PC-3 (cell line): ENCODE measurements around the gene MYO1F. TPM values are rescaled to one million over a fixed set of nuclear protein-coding genes. Genes with fewer than 3 reads are reported as not detected.

Experiments used
- ATAC-seq: fragments of 200-7000 bp; cut with Tn5 transposase; 2 replicates; pipeline ENCODE4 v1.9.1; 2020; ENCODE audit warnings: mild to moderate bottlenecking, moderate library complexity
- BruUV-seq: library from RNA; stranded (reverse); fragments of 400-500 nt; replicated peaks from 2 replicates; lab custom pipeline; 2021; lab: Mats Ljungman, UMichigan
- CTCF ChIA-PET: fragments of 300-600 bp; sonication (Branson Sonifier 250); formaldehyde crosslinking; loops from one replicate; lab custom pipeline; 2022; ENCODE audit warnings: antibody characterized with exemption; lab: Charles Lee
- POLR2A ChIA-PET: fragments of 300-600 bp; sonication (Branson Sonifier 250); formaldehyde crosslinking; loops from one replicate; lab custom pipeline; 2022; ENCODE audit warnings: antibody characterized with exemption; ENCODE audit not compliant: unreplicated experiment; lab: Charles Lee
- DNase-seq: peaks from one replicate; pipeline ENCODE4 v3.0.0-alpha.2; 2015
- H2AFZ ChIP-seq: fragments of 300-600 bp; sonication (generic); 2 replicates; pipeline ENCODE4 v1.6.0; 2016; ENCODE audit warnings: antibody characterized with exemption, low read length
- H3F3A ChIP-seq: fragments of 300-600 bp; sonication (generic); one replicate; pipeline ENCODE4 v1.6.0; 2017; ENCODE audit warnings: antibody characterized with exemption, low read length, control low read depth, mild to moderate bottlenecking; ENCODE audit not compliant: unreplicated experiment
- H3K27ac ChIP-seq: fragments of 300-600 bp; sonication (generic); 2 replicates; pipeline ENCODE4 v1.5.1; 2016; ENCODE audit warnings: mild to moderate bottlenecking, low read length
- H3K27me3 ChIP-seq: fragments of 300-600 bp; sonication (generic); 2 replicates; pipeline ENCODE4 v1.6.1; 2016; ENCODE audit warnings: low read length, mixed read lengths
- H3K36me3 ChIP-seq: fragments of 300-600 bp; sonication (generic); 2 replicates; pipeline ENCODE4 v1.6.1; 2016; ENCODE audit warnings: low read depth, mixed run types, low read length, mixed read lengths
- H3K4me1 ChIP-seq: fragments of 300-600 bp; sonication (generic); 2 replicates; pipeline ENCODE4 v1.5.1; 2016; ENCODE audit warnings: low read length; ENCODE audit not compliant: insufficient read depth
- H3K4me2 ChIP-seq: fragments of 300-600 bp; sonication (generic); 2 replicates; pipeline ENCODE4 v1.6.0; 2016; ENCODE audit warnings: low read length
- H3K4me3 ChIP-seq: fragments of 300-600 bp; sonication (generic); 2 replicates; pipeline ENCODE4 v1.5.1; 2016; ENCODE audit warnings: mild to moderate bottlenecking, low read length, mixed read lengths
- H3K79me2 ChIP-seq: fragments of 300-600 bp; sonication (generic); 2 replicates; pipeline ENCODE4 v1.6.1; 2017; ENCODE audit warnings: low read length, mixed read lengths
- H3K9ac ChIP-seq: fragments of 300-600 bp; sonication (generic); 2 replicates; pipeline ENCODE4 v1.6.0; 2016; ENCODE audit warnings: mild to moderate bottlenecking, low read length
- H3K9me2 ChIP-seq: fragments of 300-600 bp; sonication (generic); replicated peaks from 2 replicates; pipeline ENCODE4 v1.6.1; 2016; ENCODE audit warnings: mixed run types, low read length, mixed read lengths
- H3K9me3 ChIP-seq: fragments of 300-600 bp; sonication (generic); 2 replicates; pipeline ENCODE4 v1.6.1; 2016; ENCODE audit warnings: low read length, mixed read lengths
- H4K20me1 ChIP-seq: fragments of 300-600 bp; sonication (generic); 2 replicates; pipeline ENCODE4 v1.6.1; 2016; ENCODE audit warnings: low read length, mixed read lengths
- CTCF ChIP-seq: fragments of 300-600 bp; sonication (generic); conservative IDR thresholded peaks from 2 replicates; pipeline ENCODE4 v1.5.1; 2017; ENCODE audit warnings: antibody characterized with exemption, low read depth, mild to moderate bottlenecking, low read length
- EZH2 ChIP-seq: fragments of 300-600 bp; sonication (generic); IDR thresholded peaks from one replicate; pipeline ENCODE4 v1.6.1; 2017; ENCODE audit warnings: antibody characterized with exemption, mild to moderate bottlenecking, low read length; ENCODE audit not compliant: unreplicated experiment
- EZH2phosphoT487 ChIP-seq: fragments of 300-600 bp; sonication (generic); IDR thresholded peaks from 2 replicates; pipeline ENCODE4 v1.6.1; 2018; ENCODE audit warnings: mild to moderate bottlenecking, antibody characterized with exemption, low read length, borderline replicate concordance
- intact Hi-C: fragments of 100-400 bp; cut with micrococcal nuclease; formaldehyde crosslinking; loops from 2 replicates; pipeline ENCODE4 v1.9.0; 2023
- total RNA-seq: library from RNA; depleted of rRNA; stranded (reverse); fragments of >200 nt; gene quantifications from 2 replicates; pipeline ENCODE4 v1.2.3, GENCODE V29; 2014

Gene MYO1F
- total RNA-seq, 1 experiment from 2014 or later, result 2.0 TPM

- DNase-seq (no peak), ATAC-seq (no peak)
- Histone ChIP-seq H3K27ac (no peak overlapping the region), H3F3A (no peaks in the 10 kb centered on the region), H3K9ac (no peak overlapping the region), H3K4me2 (no peak overlapping the region), H3K36me3 (peaks cover 26% of the 10 kb centered on the region), H3K9me3 (no peaks in the 10 kb centered on the region), H3K9me2 (no peaks in the 10 kb centered on the region), H3K4me3 (no peak overlapping the region), H3K79me2 (no peaks in the 10 kb centered on the region), H4K20me1 (0 out of 2 replicates have a peak, but pooled peaks cover 7% of the 10 kb centered on the region), H2AFZ (no peak overlapping the region), H3K27me3 (no peaks in the 10 kb centered on the region), H3K4me1 (no peaks in the 10 kb centered on the region)
- BruUV-seq, result no TSS peak
- CTCF ChIA-PET, result no interaction called here
- no peak for TF ChIP-seq EZH2phosphoT487
- intact Hi-C loops, result no loop called here
- POLR2A ChIA-PET, result no interaction called here
Observed at GRCh38 chr19:8491574-8491973, 85.7 kb downstream of the MYO1F start.

- H3K4me2 ChIP-seq, result no peak overlapping the region
- TF ChIP-seq EZH2 (no peak), CTCF (no peak), EZH2phosphoT487 (no peak)
- H3K79me2 ChIP-seq, result no peaks in the 10 kb centered on the region
- H3K4me3 ChIP-seq, result no peak overlapping the region
- H3K4me1 ChIP-seq, result no peaks in the 10 kb centered on the region
- no peak overlapping the region for H3K27ac ChIP-seq
- intact Hi-C loops, result no loop called here
- no peaks in the 10 kb centered on the region for H3K27me3 ChIP-seq
- no peaks in the 10 kb centered on the region for H3K9me3 ChIP-seq
- H3K9me2 ChIP-seq, result no peaks in the 10 kb centered on the region
- H3K36me3 ChIP-seq, result peaks cover 33% of the 10 kb centered on the region
- DNase-seq (no peak), ATAC-seq (no peak)
- BruUV-seq, result no TSS peak
- POLR2A ChIA-PET, result no interaction called here
- 0 out of 2 replicates have a peak, but pooled peaks cover 7% of the 10 kb centered on the region for H4K20me1 ChIP-seq
- no peak overlapping the region for H3K9ac ChIP-seq
- H2AFZ ChIP-seq, result no peak overlapping the region
- H3F3A ChIP-seq, result no peaks in the 10 kb centered on the region
- CTCF ChIA-PET, result no interaction called here
Observed at GRCh38 chr19:8490873-8491272, 86.4 kb downstream of the MYO1F start.

DNA sequence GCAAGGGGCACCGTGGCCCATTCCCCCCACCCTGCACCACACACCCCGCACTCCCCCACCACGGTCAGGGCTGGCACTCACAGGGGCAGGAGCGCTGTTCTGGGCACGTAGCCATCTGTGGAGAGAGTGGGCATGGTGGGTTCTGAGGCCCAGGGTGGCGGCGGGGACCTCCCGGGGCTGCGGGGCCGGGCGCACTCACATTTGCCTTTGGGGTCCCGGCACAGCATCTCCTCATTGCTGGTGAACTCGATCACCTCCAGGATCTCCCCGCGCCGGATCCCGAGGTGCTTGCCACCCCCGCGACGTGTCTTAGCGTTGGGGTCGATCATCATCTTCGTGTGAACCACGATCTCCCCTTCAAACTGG lies 86.9 kb downstream of the MYO1F start:
- peaks cover 38% of the 10 kb centered on the region for H3K36me3 ChIP-seq
- no peak overlapping the region for H3K4me3 ChIP-seq
- H3K9me2 ChIP-seq, result no peaks in the 10 kb centered on the region
- ChIA-PET POLR2A (no interaction called here), CTCF (no interaction called here)
- no peaks in the 10 kb centered on the region for H3K9me3 ChIP-seq
- H3K27me3 ChIP-seq, result no peaks in the 10 kb centered on the region
- no peak overlapping the region for H3K4me2 ChIP-seq
- H4K20me1 ChIP-seq, result peaks cover 10% of the 10 kb centered on the region; the same call in 1 of the 2 replicates
- no peaks in the 10 kb centered on the region for H3K4me1 ChIP-seq
- H3K79me2 ChIP-seq, result no peaks in the 10 kb centered on the region
- no peak overlapping the region for H2AFZ ChIP-seq
- no peak overlapping the region for H3K27ac ChIP-seq
- no TSS peak for BruUV-seq
- no peak for TF ChIP-seq EZH2phosphoT487
- TF ChIP-seq CTCF, result no peak
- TF ChIP-seq EZH2, result no peak
- no peaks in the 10 kb centered on the region for H3F3A ChIP-seq
- ATAC-seq (no peak; the same call in 1 of the 2 replicates), DNase-seq (no peak)
- no peak overlapping the region for H3K9ac ChIP-seq
- intact Hi-C loops, result no loop called here
